ENCODE data around the gene EFNA4.

EFNA4 gene

DNA sequence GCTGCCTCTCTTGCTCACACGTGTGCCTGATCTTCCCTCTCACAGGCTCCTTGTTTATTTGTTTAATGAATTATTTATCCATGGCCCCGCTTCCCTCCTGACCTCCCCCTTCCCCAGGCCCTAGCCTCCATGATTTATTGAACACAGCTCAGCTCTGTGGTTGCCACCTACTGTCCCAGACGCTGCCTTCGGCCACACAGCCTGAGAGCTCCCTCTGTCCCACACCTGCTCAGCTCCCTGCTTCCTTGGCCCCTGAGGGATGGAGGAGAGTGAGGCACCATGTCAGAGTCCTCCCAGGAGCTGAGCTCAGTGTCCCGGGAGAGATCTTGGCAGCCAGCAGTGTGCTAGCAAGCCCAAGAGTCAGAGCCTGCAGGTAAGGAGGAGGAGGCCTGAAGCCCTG lies 12.0 kb downstream of the EFNA4 start:
- DNase-seq, result no peak

DNA sequence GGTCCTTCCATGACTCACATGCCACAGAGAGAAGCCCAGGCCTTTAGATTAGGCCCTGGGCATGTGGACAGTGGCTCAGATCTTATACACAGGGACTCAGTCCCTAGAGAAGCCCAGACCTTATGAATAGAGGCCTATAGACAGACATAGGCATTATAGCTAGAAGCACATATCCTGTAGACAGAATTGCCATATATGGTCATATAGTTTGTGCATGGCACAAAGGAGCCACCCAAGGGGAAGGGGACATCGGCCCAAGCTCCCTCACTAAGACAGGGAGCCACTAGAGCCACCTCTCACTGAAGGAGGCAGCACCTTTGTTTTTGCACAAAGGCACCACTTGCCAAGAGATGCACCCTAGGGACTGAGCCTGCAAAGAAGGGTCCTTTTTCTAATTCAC lies 12.8 kb downstream of the EFNA4 start:
- DNase-seq, result no peak

DNA sequence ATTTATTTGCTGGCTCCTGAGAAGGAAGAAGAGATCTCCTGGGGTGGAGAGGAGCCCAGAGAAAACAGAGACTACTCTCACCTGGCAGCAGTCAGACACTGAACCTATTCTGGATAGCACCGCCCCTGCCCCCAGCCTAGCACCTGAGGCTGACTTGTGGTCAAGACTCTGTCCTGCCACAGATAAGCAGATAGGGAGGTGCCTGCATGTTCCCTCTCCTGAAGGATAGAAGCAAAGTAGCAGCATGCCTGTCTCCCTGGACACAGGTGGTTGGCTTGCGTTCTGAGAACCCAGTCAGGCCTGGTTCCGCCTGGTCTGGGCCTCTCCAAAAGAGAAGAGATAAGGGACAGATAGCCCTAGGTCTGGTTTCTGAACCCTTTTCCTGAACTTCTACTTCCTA lies 13.8 kb downstream of the EFNA4 start:
- DNase-seq, result no peak

DNA sequence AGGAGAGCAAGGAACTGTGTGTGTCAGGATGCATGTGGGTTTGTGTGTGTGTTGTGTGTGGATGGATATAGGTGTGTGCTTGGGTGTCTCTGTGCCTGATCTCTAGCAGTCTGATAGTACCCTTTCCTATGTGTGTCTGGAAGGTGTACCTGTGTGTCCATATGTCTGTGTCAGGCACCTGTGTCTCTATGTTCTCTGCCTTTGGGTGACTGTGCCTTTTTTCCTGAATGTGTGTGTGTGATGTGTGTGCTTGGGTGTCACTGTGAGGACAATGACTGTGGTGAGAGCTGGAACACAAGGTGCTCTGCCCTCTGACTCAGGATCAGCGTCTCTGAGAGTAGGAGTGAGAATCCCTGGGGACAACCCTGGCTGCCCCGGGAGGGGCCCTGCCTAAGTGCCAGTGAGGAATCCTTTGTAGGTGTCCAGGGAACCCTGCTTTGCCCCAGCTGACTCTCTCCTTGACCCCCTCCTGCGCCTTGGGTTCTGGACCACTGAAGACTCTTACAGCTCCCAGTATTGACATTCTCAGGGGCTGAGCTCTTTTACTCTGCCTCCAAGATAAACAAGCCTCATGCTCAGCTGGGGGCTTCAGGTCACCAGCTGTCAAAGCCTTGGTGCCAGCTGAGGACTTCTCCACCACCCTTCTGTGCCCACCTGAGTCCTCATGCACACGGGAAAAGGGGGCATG lies 14.4 kb downstream of the EFNA4 start:
- no peak for DNase-seq

DNA sequence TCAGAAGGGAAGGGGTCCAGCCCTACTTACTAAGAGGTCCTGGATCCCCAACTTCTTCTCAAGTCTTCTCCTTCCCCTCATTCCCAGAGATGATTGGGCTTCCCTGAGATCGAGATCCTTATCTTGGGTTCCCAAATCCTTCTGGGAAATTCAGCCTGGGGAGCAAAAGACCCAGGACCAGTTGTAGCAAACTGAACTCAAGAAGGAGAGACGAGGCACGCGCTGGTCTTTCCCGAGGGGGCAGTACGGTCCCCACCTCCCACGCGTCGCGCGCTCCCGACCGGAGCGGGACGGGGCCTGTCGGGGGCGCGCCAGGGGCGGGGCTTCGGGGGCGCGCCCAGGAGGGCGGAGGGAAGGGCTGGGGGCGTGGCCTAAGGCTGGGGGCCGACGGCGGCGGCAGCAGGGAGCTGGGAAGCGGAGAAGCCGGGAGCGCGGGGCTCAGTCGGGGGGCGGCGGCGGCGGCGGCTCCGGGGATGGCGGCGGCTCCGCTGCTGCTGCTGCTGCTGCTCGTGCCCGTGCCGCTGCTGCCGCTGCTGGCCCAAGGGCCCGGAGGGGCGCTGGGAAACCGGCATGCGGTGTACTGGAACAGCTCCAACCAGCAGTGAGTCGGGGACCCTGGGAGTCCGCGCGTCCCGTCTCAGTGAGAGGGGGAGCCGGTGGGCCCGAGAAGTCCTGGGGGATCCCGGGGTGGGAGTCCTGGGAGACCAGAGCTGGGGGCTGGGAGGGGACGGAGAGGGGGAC lies 15.1 kb downstream of the EFNA4 start, which contains the start of gene EFNA3:
TSS of gene EFNA3 (plus strand) at position 369 of the 741 bp plus-strand sequence. CDS start at position 474, 105 bp downstream.
- DNase-seq, result no peak

DNA sequence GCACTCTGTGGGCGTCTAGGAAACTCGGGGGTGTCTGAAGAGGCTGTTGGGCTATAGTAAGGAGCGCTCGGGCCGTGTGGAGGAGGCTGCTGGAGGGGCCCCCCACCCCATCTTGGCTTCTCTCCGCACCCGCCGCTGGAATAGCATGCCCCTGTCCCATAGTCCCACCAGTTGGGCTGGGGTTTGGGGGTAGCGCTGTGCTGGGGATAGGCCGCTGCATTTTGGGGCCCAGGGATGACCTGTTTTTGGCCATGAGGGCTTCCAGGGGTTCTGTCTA lies 15.6 kb downstream of the EFNA4 start:
- DNase-seq, result no peak

DNA sequence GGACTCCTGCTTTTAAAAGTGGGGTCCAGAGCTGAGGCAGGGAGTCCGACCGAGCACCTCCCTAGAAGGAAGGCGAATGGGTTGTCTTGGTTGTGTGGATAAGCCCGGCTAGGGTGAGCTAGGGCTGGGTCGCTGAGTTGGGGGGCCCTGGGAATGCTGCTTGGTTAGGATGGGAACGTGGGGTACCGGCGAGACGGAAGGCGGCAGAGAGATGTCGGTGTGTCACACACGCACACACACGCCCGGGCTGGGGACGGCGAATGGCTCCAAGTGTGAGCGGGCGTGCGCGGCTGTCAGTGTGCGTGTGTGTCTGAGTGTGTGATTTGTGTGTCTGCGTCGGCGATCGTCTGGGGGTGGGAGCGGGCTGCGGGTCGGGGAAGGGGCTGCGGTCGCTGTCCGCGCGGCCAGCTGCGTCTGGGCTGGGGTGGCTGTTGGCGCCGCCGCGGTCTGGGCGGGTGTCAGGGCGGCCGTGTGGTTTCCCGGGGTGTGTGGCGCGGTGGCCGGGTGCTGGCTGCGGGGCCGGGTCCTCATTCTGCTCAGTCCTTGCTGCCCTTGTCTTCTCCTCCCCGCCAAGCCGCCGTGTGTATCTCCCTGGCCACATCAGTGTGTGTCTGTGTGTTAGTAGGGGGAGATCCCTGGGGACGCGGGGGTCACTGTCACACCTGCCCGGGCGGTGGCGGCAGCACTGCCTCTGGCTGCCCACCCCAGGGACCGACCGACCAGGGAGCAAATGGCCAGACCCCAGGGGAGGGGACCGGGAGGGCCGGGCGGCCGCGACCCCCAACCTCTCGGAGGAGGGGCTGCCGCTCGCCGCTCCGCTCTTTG lies 16.2 kb downstream of the EFNA4 start:
- no peak for DNase-seq

DNA sequence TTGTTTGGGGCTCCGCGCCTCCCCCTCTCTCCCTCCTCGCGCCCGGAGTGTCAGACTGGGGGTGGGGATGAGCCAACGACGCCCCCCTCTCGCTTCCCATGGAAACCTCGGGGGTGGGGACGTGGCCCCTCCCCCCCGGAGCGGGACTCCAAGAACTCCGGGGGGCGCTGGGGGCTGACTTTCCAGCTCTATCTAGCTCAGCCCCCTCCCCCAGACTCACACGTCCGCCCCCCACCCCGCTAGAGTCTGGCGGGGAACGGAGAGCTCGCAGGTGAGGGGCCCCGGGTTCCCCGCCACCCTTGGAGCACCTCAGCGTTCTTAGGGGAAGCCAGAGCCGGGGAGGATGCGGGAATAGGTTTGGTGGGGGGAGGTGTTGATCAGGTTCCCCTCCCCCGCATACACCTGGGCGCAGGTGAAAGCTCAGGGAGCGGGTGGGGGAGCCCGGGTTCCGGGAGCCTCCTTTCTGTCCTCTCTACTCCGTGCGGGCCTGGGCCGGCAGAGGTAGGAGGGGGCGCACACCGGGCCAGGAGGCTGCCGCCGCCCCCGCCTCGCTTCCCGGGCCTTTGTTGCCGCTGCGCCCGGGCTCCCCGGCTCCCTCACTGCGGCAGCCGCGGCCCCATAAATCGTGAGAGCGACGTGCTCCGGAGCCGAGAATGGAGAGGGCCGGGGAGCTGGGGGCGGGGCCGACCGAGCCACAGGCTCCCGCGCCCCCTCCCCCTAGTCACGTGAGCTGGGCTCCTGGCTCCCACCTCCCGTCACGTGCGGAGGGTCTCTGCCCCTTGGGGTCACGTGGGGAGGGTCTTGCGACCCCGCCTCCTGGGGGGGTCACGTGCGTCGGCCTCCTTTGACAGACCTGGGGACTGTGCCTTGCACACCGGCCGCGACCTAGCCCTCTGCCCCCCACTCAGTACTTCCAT lies 17.0 kb downstream of the EFNA4 start:
- DNase-seq, result no peak

DNA sequence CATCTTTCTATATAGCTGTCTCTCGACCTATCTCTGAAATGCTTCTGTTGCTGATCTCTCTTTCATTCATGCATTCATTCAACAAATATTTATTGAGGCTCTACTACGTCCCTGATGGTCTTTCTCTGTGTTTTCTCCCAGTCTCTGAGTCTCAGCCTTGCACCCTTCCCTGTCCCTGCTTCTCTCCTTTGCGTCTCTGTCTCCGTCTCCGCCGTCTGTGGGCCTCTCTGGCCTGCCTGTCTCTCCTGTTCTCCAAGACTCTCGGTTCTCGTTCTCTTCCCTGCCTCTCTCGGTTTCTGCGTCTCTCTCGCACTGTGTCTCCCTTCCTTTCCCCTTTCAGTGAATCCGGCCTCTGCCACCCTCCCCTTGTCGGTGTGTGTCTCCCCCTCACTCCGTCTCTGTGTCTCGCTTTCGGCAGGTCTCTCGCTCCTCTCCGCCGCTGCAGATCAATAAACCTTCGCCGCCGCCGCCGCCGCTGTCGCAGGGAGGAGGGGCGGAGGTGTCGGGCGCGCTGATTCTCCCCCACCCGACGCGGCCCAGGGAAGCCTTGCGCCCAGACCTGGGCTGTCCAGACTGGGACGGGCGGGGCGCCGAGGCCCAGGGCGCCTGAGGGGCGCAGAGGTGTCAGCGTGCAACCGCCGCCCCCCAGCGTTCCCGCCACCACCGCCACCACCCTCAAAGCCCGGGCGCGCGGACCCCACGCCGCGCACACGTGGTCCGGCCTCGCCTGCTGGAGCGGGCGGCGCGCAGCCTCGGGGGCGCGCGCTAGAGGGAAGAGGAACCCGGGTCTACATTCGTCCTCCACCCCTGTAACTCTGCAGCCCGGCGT lies 18.1 kb downstream of the EFNA4 start:
- no peak for DNase-seq

DNA sequence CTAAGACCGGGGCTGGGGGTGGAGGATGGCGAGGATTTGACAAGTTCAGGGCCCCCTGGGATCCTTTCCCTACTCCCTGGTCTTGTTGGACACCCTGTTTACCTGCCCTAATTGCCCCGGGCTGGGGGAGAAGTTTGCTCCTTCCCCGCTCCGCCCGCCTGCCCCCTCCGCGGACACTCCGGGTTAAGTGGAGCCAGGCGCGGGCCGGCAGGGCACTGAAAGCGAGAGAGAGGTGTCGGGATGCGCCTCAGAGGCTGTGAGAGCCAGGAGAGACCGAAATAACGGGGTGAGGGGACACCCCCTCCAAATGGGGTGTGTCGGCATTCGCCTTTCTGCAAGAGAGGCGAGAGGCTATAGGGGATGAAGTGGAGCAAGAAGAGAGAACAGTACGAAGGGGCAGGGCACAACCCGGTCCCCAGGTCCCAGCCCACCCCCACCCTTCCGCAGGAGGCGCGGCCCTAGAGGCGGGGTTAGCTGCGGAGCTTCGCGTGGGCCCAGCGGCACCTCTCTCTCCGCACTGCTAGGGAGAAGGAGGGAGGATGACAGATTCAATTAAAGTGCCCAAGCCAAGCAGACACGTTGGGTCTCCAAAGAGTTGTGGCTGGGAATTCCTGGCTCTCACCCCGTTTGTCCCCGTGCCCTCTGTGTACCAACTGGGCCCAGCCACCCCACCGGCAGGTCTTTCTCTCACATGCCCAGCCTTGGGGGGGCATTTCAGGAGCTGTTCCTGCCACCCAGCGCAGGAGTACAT lies 18.9 kb downstream of the EFNA4 start:
- no peak for DNase-seq

DNA sequence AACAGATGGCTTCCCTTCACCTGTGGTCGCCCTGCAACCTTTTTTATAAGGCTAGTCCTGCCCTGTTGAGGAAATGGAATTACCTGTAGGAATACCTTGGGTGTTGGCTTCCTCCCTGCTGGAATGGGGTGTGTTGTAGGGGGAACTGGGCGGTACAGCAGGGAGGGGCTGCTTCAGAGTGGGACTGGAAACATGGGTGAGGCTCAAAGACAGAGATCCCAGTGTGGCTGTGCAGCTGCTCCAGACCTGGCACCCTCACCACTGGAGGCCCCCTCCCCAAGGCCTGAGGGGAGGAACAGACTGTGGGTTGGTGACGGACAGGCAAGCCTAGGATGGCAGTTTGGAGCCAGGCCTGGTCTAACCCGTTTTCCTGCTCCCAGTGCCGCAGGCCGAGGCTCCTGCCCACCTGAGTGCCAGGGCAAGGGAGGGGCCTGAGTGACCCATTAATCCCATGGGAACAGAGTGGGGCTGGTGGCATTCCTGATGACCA lies 19.6 kb downstream of the EFNA4 start:
- no peak for DNase-seq

DNA sequence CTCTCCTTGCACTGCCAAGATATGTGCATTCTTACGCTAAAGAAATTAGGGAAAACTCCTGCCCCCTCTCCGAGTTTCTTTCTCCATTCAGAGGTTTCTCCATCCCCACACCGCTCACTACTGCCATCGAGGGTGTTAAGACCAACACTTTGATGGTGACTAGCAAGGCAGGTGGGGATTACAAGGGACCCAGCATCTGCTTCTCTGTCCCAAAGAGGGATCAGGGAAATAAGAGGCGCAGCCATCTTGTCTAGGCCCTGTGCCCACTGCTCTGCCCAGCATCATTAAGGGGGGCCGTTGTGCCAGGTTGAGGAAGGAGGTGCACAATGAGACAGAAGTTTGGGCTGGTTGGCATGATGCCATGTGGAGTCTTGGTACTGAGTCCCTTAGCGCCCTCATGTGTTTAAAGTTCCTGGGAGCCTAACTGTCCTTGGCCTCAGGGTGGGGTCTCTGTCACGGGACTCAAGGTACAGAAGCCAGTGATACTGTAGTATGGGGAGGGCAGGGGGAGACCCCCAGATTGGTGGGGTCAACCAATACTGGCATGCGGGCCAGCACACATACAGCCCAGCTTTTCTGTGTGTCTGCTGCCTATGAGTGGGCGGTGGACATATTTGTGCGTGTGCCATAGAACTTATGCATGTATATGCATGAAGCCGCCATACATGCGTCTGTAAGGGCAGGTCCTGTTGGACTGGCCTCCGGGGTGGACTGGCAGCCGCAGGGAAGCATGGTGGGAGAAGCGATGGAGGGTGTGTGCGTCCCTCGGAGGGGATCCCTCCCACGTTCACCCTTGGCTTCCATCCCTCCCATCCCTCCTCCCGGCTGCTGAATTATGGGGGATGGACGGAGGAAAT lies 20.6 kb downstream of the EFNA4 start:
- no peak for DNase-seq

DNA sequence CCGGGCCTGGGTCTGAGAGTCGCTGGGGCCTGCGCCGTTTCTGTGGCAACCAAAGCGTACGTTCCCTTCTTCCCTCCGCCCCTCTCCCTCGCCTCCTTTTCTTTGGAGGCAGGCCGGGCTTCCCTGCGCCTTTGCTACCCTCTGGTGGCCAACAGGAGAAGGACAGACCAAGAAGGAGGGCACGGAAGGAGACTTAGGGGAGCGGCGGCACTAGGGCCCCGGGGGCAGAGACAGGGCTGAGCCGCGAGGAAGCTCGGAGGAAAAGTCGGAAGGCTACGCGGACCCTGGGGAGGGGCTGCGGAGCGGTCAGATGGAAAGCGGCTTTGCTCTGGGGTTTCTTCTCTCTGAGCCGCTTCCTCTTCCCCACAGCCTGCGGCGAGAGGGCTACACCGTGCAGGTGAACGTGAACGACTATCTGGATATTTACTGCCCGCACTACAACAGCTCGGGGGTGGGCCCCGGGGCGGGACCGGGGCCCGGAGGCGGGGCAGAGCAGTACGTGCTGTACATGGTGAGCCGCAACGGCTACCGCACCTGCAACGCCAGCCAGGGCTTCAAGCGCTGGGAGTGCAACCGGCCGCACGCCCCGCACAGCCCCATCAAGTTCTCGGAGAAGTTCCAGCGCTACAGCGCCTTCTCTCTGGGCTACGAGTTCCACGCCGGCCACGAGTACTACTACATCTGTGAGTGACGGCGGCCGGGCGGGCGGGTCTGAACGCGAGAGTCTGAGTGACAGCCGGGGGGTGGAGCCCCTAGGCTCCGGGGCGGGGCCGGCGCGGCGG lies 21.4 kb downstream of the EFNA4 start:
- peak; percentile 93 for DNase-seq

DNA sequence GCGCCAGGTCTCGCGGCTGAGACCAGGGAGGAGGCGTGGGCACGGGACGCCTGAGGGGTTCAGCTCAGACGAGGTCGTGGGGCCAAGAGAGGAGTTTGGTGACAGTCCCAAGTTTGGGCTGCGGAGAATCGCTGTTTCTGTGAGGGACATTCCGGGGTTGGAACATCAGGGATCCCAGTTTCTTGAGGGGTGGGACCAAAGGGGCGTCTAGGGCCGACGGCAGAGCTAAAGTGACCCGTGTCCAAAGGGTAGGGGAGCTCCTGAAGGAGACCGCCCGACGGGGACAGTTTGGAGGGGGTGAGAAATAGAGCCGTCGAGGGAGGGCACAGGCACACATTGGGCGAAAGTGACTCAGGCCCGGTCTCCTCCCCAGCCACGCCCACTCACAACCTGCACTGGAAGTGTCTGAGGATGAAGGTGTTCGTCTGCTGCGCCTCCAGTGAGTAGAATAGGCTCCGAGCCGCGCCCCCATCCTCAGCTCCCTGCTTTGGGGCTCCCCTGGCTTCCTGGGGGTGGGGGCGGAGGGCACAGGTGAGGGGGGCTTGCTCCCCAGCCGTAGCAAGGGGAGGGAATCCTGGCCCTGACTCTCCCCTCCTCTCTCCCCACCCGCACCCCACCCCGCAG lies 22.1 kb downstream of the EFNA4 start:
- peak; percentile 11 for DNase-seq

DNA sequence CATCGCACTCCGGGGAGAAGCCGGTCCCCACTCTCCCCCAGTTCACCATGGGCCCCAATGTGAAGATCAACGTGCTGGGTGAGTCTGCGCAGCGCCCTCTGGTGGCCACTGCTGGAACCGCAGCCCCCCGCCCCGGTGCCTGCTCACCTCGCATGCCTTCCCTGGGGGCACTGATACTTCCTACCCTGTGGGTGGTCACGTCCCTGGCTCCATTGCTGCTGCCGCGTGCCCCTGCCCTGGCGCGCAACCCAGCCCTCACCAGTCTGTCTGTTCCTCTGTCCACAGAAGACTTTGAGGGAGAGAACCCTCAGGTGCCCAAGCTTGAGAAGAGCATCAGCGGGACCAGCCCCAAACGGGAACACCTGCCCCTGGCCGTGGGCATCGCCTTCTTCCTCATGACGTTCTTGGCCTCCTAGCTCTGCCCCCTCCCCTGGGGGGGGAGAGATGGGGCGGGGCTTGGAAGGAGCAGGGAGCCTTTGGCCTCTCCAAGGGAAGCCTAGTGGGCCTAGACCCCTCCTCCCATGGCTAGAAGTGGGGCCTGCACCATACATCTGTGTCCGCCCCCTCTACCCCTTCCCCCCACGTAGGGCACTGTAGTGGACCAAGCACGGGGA lies 22.7 kb downstream of the EFNA4 start:
- no peak for DNase-seq

DNA sequence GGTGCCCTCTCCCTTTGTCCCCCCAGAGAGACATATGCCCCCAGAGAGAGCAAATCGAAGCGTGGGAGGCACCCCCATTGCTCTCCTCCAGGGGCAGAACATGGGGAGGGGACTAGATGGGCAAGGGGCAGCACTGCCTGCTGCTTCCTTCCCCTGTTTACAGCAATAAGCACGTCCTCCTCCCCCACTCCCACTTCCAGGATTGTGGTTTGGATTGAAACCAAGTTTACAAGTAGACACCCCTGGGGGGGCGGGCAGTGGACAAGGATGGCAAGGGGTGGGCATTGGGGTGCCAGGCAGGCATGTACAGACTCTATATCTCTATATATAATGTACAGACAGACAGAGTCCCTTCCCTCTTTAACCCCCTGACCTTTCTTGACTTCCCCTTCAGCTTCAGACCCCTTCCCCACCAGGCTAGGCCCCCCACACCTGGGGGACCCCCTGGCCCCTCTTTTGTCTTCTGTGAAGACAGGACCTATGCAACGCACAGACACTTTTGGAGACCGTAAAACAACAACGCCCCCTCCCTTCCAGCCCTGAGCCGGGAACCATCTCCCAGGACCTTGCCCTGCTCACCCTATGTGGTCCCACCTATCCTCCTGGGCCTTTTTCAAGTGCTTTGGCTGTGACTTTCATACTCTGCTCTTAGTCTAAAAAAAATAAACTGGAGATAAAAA lies 23.5 kb downstream of the EFNA4 start:
- DNase-seq, result no peak

All from kidney glomerular epithelial cell (primary cell).